OCI-LY1 (cell line): ENCODE data around the gene CCDC154.

ENCODE experiments used
- H2AFZ ChIP-seq: fragments of 200-600 bp; sonication (generic), shearing (Covaris generic); 2 replicates; pipeline ENCODE4 v1.6.0; 2014; ENCODE audit warnings: antibody characterized with exemption, mild to moderate bottlenecking, low read length
- H3F3A ChIP-seq: fragments of 200-600 bp; sonication (generic), shearing (Covaris generic); 2 replicates; pipeline ENCODE4 v1.6.0; 2014; ENCODE audit warnings: mild to moderate bottlenecking, antibody characterized with exemption, low read length, moderate library complexity; ENCODE audit not compliant: insufficient read depth
- H3K27ac ChIP-seq: fragments of 200-600 bp; sonication (generic); 2 replicates; pipeline ENCODE4 v1.5.1; 2014; ENCODE audit warnings: low read length, mixed run types, mild to moderate bottlenecking, low read depth; ENCODE audit not compliant: poor library complexity, severe bottlenecking
- H3K27me3 ChIP-seq: fragments of 200-600 bp; sonication (generic); 2 replicates; pipeline ENCODE4 v1.6.0; 2014; ENCODE audit warnings: antibody characterized with exemption, mild to moderate bottlenecking, low read length, moderate library complexity; ENCODE audit not compliant: insufficient read depth
- H3K36me3 ChIP-seq: fragments of 200-600 bp; sonication (generic); 2 replicates; pipeline ENCODE4 v1.6.1; 2014; ENCODE audit warnings: mild to moderate bottlenecking, antibody characterized with exemption, low read length, moderate library complexity, mixed read lengths; ENCODE audit not compliant: insufficient read depth
- H3K4me1 ChIP-seq: fragments of 200-600 bp; sonication (generic); 2 replicates; pipeline ENCODE4 v1.5.1; 2014; ENCODE audit warnings: mild to moderate bottlenecking, low read length, moderate library complexity; ENCODE audit not compliant: insufficient read depth, severe bottlenecking
- H3K4me2 ChIP-seq: fragments of 200-600 bp; sonication (generic), shearing (Covaris generic); 2 replicates; pipeline ENCODE4 v1.6.1; 2014; ENCODE audit warnings: low read length
- H3K4me3 ChIP-seq: fragments of 200-600 bp; sonication (generic); 2 replicates; pipeline ENCODE4 v1.5.1; 2014; ENCODE audit warnings: low read length, low read depth, mild to moderate bottlenecking, mixed read lengths; ENCODE audit not compliant: poor library complexity, severe bottlenecking
- H3K79me2 ChIP-seq: fragments of 200-600 bp; shearing (Covaris generic); 2 replicates; pipeline ENCODE4 v1.6.1; 2016; ENCODE audit warnings: mixed run types, low read length, mixed read lengths; ENCODE audit not compliant: insufficient read depth
- H3K9ac ChIP-seq: fragments of 200-600 bp; sonication (generic), shearing (Covaris generic); 2 replicates; pipeline ENCODE4 v1.6.1; 2014; ENCODE audit warnings: mild to moderate bottlenecking, low read length, mixed read lengths
- H3K9me2 ChIP-seq: fragments of 200-600 bp; sonication (generic), shearing (Covaris generic); 2 replicates; pipeline ENCODE4 v1.6.1; 2014; ENCODE audit warnings: low read depth, mild to moderate bottlenecking, low read length, mixed read lengths
- H3K9me3 ChIP-seq: fragments of 200-600 bp; shearing (Covaris generic); 2 replicates; pipeline ENCODE4 v1.6.1; 2014; ENCODE audit warnings: low read length, mixed read lengths
- H4K20me1 ChIP-seq: fragments of 200-600 bp; sonication (generic), shearing (Covaris generic); 2 replicates; pipeline ENCODE4 v1.6.0; 2016; ENCODE audit warnings: mild to moderate bottlenecking, low read length; ENCODE audit not compliant: insufficient read depth
- EZH2 ChIP-seq: fragments of 200-600 bp; sonication (generic), shearing (Covaris generic); IDR thresholded peaks from 2 replicates; pipeline ENCODE4 v1.8.0; 2017; ENCODE audit warnings: borderline replicate concordance, mixed run types, mild to moderate bottlenecking, antibody characterized with exemption, low read length, moderate library complexity, mixed read lengths
- TF ChIP-seq, protein P1 (sequence below): fragments of 200-600 bp; sonication (generic), shearing (Covaris generic); IDR thresholded peaks from 2 replicates; pipeline ENCODE4 v1.5.1; 2017; ENCODE audit warnings: mild to moderate bottlenecking, antibody characterized with exemption, low read length, moderate library complexity, mixed read lengths

Gene CCDC154

DNA sequence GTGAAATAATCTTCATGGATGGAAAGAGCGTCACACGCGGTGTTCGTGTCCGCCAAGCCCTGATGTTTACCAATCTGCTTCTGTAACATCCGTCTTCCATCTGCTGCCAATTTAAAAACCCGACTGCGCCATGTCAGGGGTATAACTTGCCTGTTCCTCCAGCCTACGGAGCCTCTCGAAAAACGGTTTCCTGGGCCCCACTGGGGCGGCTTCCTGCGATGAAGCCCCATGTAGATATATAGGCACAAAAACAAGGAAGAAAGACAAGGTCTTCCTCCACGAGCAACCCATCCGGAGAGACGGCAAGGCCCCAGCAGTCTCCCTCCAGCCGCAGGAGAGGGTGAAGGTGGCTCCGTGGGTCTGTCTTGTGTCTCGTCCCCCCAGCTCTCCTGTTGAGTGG lies 44.3 kb upstream of the CCDC154 start, which contains the start of gene PTX4:
Gene PTX4, minus strand, starts transcription at position 326 of the 400 bp plus-strand sequence. Its CDS starts 35 bp downstream, at position 291.
- H3K27ac ChIP-seq = no peak within 1 kb of the TSS
- no peak for TF ChIP-seq EZH2
- TF ChIP-seq, protein P1, sequence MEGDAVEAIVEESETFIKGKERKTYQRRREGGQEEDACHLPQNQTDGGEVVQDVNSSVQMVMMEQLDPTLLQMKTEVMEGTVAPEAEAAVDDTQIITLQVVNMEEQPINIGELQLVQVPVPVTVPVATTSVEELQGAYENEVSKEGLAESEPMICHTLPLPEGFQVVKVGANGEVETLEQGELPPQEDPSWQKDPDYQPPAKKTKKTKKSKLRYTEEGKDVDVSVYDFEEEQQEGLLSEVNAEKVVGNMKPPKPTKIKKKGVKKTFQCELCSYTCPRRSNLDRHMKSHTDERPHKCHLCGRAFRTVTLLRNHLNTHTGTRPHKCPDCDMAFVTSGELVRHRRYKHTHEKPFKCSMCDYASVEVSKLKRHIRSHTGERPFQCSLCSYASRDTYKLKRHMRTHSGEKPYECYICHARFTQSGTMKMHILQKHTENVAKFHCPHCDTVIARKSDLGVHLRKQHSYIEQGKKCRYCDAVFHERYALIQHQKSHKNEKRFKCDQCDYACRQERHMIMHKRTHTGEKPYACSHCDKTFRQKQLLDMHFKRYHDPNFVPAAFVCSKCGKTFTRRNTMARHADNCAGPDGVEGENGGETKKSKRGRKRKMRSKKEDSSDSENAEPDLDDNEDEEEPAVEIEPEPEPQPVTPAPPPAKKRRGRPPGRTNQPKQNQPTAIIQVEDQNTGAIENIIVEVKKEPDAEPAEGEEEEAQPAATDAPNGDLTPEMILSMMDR = no peak

DNA sequence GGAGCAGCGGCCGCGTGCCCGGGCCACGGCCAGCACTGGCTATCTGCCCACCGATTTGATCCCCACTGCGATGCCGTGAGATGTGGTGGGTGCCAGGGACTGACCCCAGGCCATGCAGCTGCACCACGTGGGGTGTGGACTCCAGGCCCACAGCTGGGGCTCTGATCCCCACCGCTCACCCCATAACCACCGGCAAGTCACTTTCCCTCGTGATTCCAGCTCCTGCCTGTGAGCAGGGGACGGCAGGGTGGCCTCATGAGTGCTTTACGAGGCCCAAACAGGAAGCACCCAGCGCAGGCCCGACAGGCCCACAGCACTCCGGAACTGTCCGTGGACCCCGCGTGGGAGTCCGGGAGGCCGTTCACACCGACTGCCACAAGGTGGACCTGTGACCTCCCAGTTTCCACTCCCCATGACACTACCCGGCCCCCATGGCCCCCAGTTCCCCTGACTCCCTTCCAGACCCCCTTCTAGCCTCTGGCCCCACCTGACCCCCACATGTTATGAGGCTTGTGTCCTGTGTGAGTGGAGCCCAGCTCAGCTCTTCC lies 43.8 kb upstream of the CCDC154 start:
- Histone ChIP-seq H3K27me3 (peaks cover 16% of the 10 kb centered on the region; the same call in 1 of the 2 replicates), H3K36me3 (no peaks in the 10 kb centered on the region), H3K79me2 (no peaks in the 10 kb centered on the region), H3F3A (no peaks in the 10 kb centered on the region), H3K4me2 (no peak overlapping the region), H3K4me3 (no peak overlapping the region), H3K4me1 (peaks cover 9% of the 10 kb centered on the region), H3K9ac (no peak overlapping the region), H2AFZ (no peak overlapping the region), H4K20me1 (no peaks in the 10 kb centered on the region), H3K9me2 (no peaks in the 10 kb centered on the region), H3K9me3 (no peaks in the 10 kb centered on the region), H3K27ac (no peak overlapping the region)
- TF ChIP-seq EZH2 = no peak
- TF ChIP-seq, protein P1 = no peak

More for the DNA sequence above, 44.3 kb upstream of the CCDC154 start, which contains the start of gene PTX4:
- Histone ChIP-seq H3K9me3 (no peaks in the 10 kb centered on the region), H3K9me2 (no peaks in the 10 kb centered on the region), H3K4me2 (no peak within 1 kb of the TSS), H3K27me3 (peaks cover 13% of the 10 kb centered on the region; the same call in 1 of the 2 replicates), H2AFZ (no peak within 1 kb of the TSS), H3K4me3 (no peak within 1 kb of the TSS), H3K4me1 (peaks cover 9% of the 10 kb centered on the region), H3K36me3 (no peaks in the 10 kb centered on the region), H3K9ac (no peak within 1 kb of the TSS), H4K20me1 (no peaks in the 10 kb centered on the region), H3K79me2 (no peaks in the 10 kb centered on the region), H3F3A (no peaks in the 10 kb centered on the region)

DNA sequence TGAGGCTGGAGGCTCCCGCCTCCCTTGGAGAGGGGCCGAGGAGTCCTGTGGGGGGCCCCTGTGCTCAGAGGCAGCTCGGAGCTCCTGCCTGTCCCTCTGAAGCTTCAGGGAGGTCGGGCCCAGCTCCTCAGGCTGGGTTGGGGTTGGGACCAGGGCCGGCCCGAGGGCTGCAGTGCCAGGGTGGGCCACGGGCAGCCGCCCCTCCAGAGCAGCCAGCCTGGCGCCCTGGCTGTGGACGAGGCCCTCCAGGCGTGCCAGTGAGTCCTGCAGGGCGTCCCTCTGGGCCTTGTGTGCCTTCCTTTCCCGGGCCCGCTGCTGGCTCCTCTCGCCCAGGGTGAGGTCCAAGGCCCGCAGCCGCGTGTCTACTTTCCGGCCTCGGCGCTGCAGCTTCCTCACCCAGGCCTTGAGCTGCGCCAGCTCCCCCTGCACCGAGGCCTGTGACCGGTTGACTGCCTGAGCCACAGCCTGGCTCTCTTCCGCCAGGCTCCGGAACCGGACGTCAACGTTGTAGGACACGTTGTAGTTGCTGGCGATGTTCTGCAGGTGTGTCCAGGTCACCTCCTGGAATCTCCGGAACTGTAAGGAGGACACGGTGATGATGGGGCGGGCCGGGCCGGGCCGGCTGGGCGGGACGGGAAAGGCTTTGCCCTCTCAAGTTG lies 43.2 kb upstream of the CCDC154 start:
- H3K27me3 ChIP-seq = peaks cover 16% of the 10 kb centered on the region; the same call in 1 of the 2 replicates
- TF ChIP-seq, protein P1 = no peak
- no peak for TF ChIP-seq EZH2
- peaks cover 4% of the 10 kb centered on the region for H3K4me1 ChIP-seq
- no peaks in the 10 kb centered on the region for H3F3A ChIP-seq
- H3K9me3 ChIP-seq = no peaks in the 10 kb centered on the region
- H3K79me2 ChIP-seq = no peaks in the 10 kb centered on the region
- H3K27ac ChIP-seq = no peak overlapping the region
- no peaks in the 10 kb centered on the region for H3K36me3 ChIP-seq
- H3K9ac ChIP-seq = no peak overlapping the region
- H2AFZ ChIP-seq = no peak overlapping the region
- H3K4me3 ChIP-seq = no peak overlapping the region
- no peaks in the 10 kb centered on the region for H4K20me1 ChIP-seq
- H3K4me2 ChIP-seq = no peak overlapping the region
- H3K9me2 ChIP-seq = no peaks in the 10 kb centered on the region
